Measurements from ENCODE around the gene SCN9A.

Gene SCN9A

GRCh38 chr2:166344286-166345113 lies 31.2 kb downstream of the SCN9A start:
- H3K9ac ChIP-seq = no peak overlapping the region
- H3K27ac ChIP-seq = no peak overlapping the region
- peak overlapping the region in 7 of 11 experiments; percentile 0 to 47 (median 31); a peak in 9 of 22 replicates for H3K4me2 ChIP-seq

GRCh38 chr2:166343467-166343866 lies 32.3 kb downstream of the SCN9A start:
- no peaks in the 10 kb centered on the region for H3K27me3 ChIP-seq
- H3K4me3 ChIP-seq = no peak overlapping the region
- H3K4me2 ChIP-seq = peak overlapping the region in 10 of 11 experiments; percentile 21 to 56 (median 44); a peak in 16 of 22 replicates
- H4K20me1 ChIP-seq = no peaks in the 10 kb centered on the region
- H3K4me1 ChIP-seq = peaks cover 6 to 32% (median 17%) of the 10 kb centered on the region in 10 experiments; a peak in 16 of 20 replicates
- H3K9ac ChIP-seq = no peak overlapping the region
- TF ChIP-seq Cebpa-rat (IDR thresholded peaks at IDR 0.05) = no peak
- H3K27ac ChIP-seq = 0 out of 22 replicates have a peak overlapping the region, but pooled peaks of 1 of the 11 experiments have one; percentile 32
- H3K9me3 ChIP-seq (replicated peaks in 1 of 11) = no peaks in the 10 kb centered on the region
- no peaks in the 10 kb centered on the region for H3K36me3 ChIP-seq

More at GRCh38 chr2:166344286-166345113, 31.2 kb downstream of the SCN9A start:
- H3K4me1 ChIP-seq = peaks cover 6 to 32% (median 17%) of the 10 kb centered on the region in 10 experiments; a peak in 16 of 20 replicates
- no peaks in the 10 kb centered on the region for H3K36me3 ChIP-seq
- H4K20me1 ChIP-seq = no peaks in the 10 kb centered on the region
- TF ChIP-seq Cebpa-rat (IDR thresholded peaks at IDR 0.05) = no peak
- H3K9me3 ChIP-seq (replicated peaks in 1 of 11) = no peaks in the 10 kb centered on the region
- H3K27me3 ChIP-seq = no peaks in the 10 kb centered on the region
- no peak overlapping the region for H3K4me3 ChIP-seq

- H3K27me3 ChIP-seq = no peaks in the 10 kb centered on the region
Measured at GRCh38 chr2:166341426-166341825, 34.3 kb downstream of the SCN9A start.

GRCh38 chr2:166338831-166339339 lies 36.9 kb downstream of the SCN9A start:
- Histone ChIP-seq H3K27me3 (no peaks in the 10 kb centered on the region), H3K9ac (no peak overlapping the region), H3K9me3 (replicated peaks in 1 of 11) (no peaks in the 10 kb centered on the region), H3K27ac (no peak overlapping the region), H4K20me1 (no peaks in the 10 kb centered on the region), H3K4me2 (no peak overlapping the region), H3K4me3 (no peak overlapping the region), H3K4me1 (peaks cover 6 to 18% (median 8%) of the 10 kb centered on the region in 10 experiments; a peak in 16 of 20 replicates), H3K36me3 (no peaks in the 10 kb centered on the region)
- TF ChIP-seq Cebpa-rat (IDR thresholded peaks at IDR 0.05) = no peak

More at GRCh38 chr2:166341426-166341825, 34.3 kb downstream of the SCN9A start:
- peaks cover 6 to 32% (median 17%) of the 10 kb centered on the region in 10 experiments; a peak in 16 of 20 replicates for H3K4me1 ChIP-seq
- no peak overlapping the region for H3K27ac ChIP-seq
- no peaks in the 10 kb centered on the region for H3K36me3 ChIP-seq
- H3K9ac ChIP-seq = no peak overlapping the region
- no peak overlapping the region for H3K4me2 ChIP-seq
- H3K4me3 ChIP-seq = no peak overlapping the region
- H4K20me1 ChIP-seq = no peaks in the 10 kb centered on the region
- no peak for TF ChIP-seq Cebpa-rat (IDR thresholded peaks at IDR 0.05)
- no peaks in the 10 kb centered on the region for H3K9me3 ChIP-seq (replicated peaks in 1 of 11)

GRCh38 chr2:166337932-166338331 lies 37.8 kb downstream of the SCN9A start:
- no peaks in the 10 kb centered on the region for H4K20me1 ChIP-seq
- no peak overlapping the region for H3K27ac ChIP-seq
- peaks cover 0 to 8% (median 2%) of the 10 kb centered on the region in 10 experiments; a peak in 8 of 20 replicates for H3K4me1 ChIP-seq
- H3K9me3 ChIP-seq (replicated peaks in 1 of 11) = no peaks in the 10 kb centered on the region
- no peak overlapping the region for H3K4me2 ChIP-seq
- TF ChIP-seq Cebpa-rat (IDR thresholded peaks at IDR 0.05) = no peak
- H3K4me3 ChIP-seq = no peak overlapping the region
- H3K9ac ChIP-seq = no peak overlapping the region
- no peaks in the 10 kb centered on the region for H3K27me3 ChIP-seq
- H3K36me3 ChIP-seq = no peaks in the 10 kb centered on the region

- H3K4me3 ChIP-seq = no peak overlapping the region
- no peak overlapping the region for H3K4me2 ChIP-seq
- TF ChIP-seq Cebpa-rat (IDR thresholded peaks at IDR 0.05) = no peak
- no peak overlapping the region for H3K9ac ChIP-seq
- no peak overlapping the region for H3K27ac ChIP-seq
- no peaks in the 10 kb centered on the region for H3K4me1 ChIP-seq
- H3K36me3 ChIP-seq = no peaks in the 10 kb centered on the region
- no peaks in the 10 kb centered on the region for H3K27me3 ChIP-seq
- H4K20me1 ChIP-seq = no peaks in the 10 kb centered on the region
- H3K9me3 ChIP-seq (replicated peaks in 1 of 11) = no peaks in the 10 kb centered on the region
Measured at GRCh38 chr2:166335284-166335683, 40.5 kb downstream of the SCN9A start.

- H3K27me3 ChIP-seq = no peaks in the 10 kb centered on the region
- no peaks in the 10 kb centered on the region for H3K9me3 ChIP-seq (replicated peaks in 1 of 11)
Measured at GRCh38 chr2:166334805-166335204, 40.9 kb downstream of the SCN9A start.

GRCh38 chr2:166333801-166334200 lies 41.9 kb downstream of the SCN9A start:
- H3K9ac ChIP-seq = no peak overlapping the region
- no peaks in the 10 kb centered on the region for H3K27me3 ChIP-seq
- H3K9me3 ChIP-seq (replicated peaks in 1 of 11) = no peaks in the 10 kb centered on the region
- no peaks in the 10 kb centered on the region for H3K4me1 ChIP-seq
- no peak overlapping the region for H3K27ac ChIP-seq
- no peaks in the 10 kb centered on the region for H3K36me3 ChIP-seq
- no peak for TF ChIP-seq Cebpa-rat (IDR thresholded peaks at IDR 0.05)
- H4K20me1 ChIP-seq = no peaks in the 10 kb centered on the region
- no peak overlapping the region for H3K4me2 ChIP-seq
- H3K4me3 ChIP-seq = no peak overlapping the region

More at GRCh38 chr2:166334805-166335204, 40.9 kb downstream of the SCN9A start:
- TF ChIP-seq Cebpa-rat (IDR thresholded peaks at IDR 0.05) = no peak
- Histone ChIP-seq H4K20me1 (no peaks in the 10 kb centered on the region), H3K4me1 (no peaks in the 10 kb centered on the region), H3K36me3 (no peaks in the 10 kb centered on the region), H3K4me3 (no peak overlapping the region), H3K4me2 (no peak overlapping the region), H3K9ac (no peak overlapping the region), H3K27ac (no peak overlapping the region)

GRCh38 chr2:166332106-166332505 lies 43.6 kb downstream of the SCN9A start:
- Histone ChIP-seq H4K20me1 (no peaks in the 10 kb centered on the region), H3K27me3 (no peaks in the 10 kb centered on the region), H3K9ac (no peak overlapping the region), H3K4me3 (no peak overlapping the region), H3K9me3 (replicated peaks in 1 of 11) (no peaks in the 10 kb centered on the region), H3K4me1 (no peaks in the 10 kb centered on the region), H3K27ac (no peak overlapping the region), H3K4me2 (no peak overlapping the region), H3K36me3 (no peaks in the 10 kb centered on the region)
- TF ChIP-seq Cebpa-rat (IDR thresholded peaks at IDR 0.05) = no peak
